Neural progenitor cell (in vitro differentiated cells): ENCODE data around the gene NKPD1.

Experiments used
- EZH2 ChIP-seq: fragments of 200-600 bp; sonication (generic); IDR thresholded peaks from 2 replicates; pipeline ENCODE4 v1.6.1; 2017; ENCODE audit warnings: antibody characterized with exemption, mild to moderate bottlenecking, moderate library complexity
- EZH2phosphoT487 ChIP-seq: fragments of 200-600 bp; sonication (generic); IDR thresholded peaks from 2 replicates; pipeline ENCODE4 v1.6.1; 2017; ENCODE audit warnings: antibody characterized with exemption
- TF ChIP-seq, protein P1 (sequence below): fragments of 200-600 bp; sonication (generic); IDR thresholded peaks from 2 replicates; pipeline ENCODE4 v1.5.1; 2017; ENCODE audit warnings: antibody characterized with exemption, mild to moderate bottlenecking

DNA sequence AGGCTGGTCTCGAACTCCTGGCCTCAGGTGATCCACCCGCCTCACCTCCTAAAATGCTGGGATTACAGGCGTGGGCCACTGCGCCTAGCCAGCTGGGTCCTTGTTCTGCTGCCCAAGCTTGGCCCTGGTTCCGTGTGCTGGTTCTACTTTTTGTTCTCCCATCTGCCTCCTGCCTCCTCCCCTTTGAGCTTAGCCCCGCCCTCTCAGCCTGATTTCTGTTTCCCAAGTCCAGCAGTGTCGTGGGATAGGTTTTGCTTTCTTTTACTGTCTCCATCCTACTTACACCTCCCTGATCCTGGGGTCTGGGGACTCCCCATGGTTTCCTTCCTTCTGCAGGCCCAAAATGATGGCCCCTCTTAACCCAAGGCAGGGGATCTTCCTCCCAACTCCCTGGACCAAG is 20.2 kb upstream of the NKPD1 start:
- TF ChIP-seq, protein P1, sequence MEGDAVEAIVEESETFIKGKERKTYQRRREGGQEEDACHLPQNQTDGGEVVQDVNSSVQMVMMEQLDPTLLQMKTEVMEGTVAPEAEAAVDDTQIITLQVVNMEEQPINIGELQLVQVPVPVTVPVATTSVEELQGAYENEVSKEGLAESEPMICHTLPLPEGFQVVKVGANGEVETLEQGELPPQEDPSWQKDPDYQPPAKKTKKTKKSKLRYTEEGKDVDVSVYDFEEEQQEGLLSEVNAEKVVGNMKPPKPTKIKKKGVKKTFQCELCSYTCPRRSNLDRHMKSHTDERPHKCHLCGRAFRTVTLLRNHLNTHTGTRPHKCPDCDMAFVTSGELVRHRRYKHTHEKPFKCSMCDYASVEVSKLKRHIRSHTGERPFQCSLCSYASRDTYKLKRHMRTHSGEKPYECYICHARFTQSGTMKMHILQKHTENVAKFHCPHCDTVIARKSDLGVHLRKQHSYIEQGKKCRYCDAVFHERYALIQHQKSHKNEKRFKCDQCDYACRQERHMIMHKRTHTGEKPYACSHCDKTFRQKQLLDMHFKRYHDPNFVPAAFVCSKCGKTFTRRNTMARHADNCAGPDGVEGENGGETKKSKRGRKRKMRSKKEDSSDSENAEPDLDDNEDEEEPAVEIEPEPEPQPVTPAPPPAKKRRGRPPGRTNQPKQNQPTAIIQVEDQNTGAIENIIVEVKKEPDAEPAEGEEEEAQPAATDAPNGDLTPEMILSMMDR = no peak
- TF ChIP-seq EZH2phosphoT487 (no peak), EZH2 (no peak)
